GM23338 (cell line): Measurements from ENCODE around the gene ALOX5AP. TPM values are rescaled to one million over a fixed set of nuclear protein-coding genes. Genes with fewer than 3 reads are reported as not detected.

Source experiments
- ATAC-seq: fragments of 200-7000 bp; cut with Tn5 transposase; 3 replicates; pipeline ENCODE4 v1.9.1; 2020
- DNase-seq: peaks from one replicate; pipeline ENCODE4 v3.0.0-alpha.2; 2015; ENCODE audit warnings: low spot score
- H2AFZ ChIP-seq: fragments of 200-600 bp; sonication (generic); 2 replicates; pipeline ENCODE4 v1.8.0; 2016; ENCODE audit warnings: antibody characterized with exemption, mild to moderate bottlenecking, moderate library complexity
- H3F3A ChIP-seq: fragments of 200-600 bp; sonication (generic); replicated peaks from 2 replicates; pipeline ENCODE4 v1.8.0; 2017; ENCODE audit warnings: antibody characterized with exemption, mixed run types, low read depth
- H3K27ac ChIP-seq: fragments of 200-600 bp; sonication (generic); 2 replicates; pipeline ENCODE4 v1.6.1; 2016; ENCODE audit warnings: low read depth
- H3K27me3 ChIP-seq: fragments of 200-600 bp; sonication (generic); 2 replicates; pipeline ENCODE4 v1.8.0; 2016; ENCODE audit warnings: mild to moderate bottlenecking, mixed run types, moderate library complexity; ENCODE audit not compliant: insufficient read depth
- H3K36me3 ChIP-seq: fragments of 200-600 bp; sonication (generic); 2 replicates; pipeline ENCODE4 v1.8.0; 2016; ENCODE audit warnings: mild to moderate bottlenecking; ENCODE audit not compliant: insufficient read depth
- H3K4me1 ChIP-seq: fragments of 200-600 bp; sonication (generic); 2 replicates; pipeline ENCODE4 v1.8.0; 2016; ENCODE audit warnings: mild to moderate bottlenecking, moderate library complexity; ENCODE audit not compliant: insufficient read depth
- H3K4me2 ChIP-seq: fragments of 200-600 bp; sonication (generic); 2 replicates; pipeline ENCODE4 v1.7.1; 2017; ENCODE audit warnings: mixed run types
- H3K4me3 ChIP-seq: fragments of 200-600 bp; sonication (generic); 2 replicates; pipeline ENCODE4 v1.6.1; 2016; ENCODE audit warnings: mixed run types
- H3K79me2 ChIP-seq: fragments of 200-600 bp; sonication (generic); replicated peaks from 2 replicates; pipeline ENCODE4 v1.8.0; 2017; ENCODE audit warnings: mild to moderate bottlenecking; ENCODE audit not compliant: insufficient read depth
- H3K9me2 ChIP-seq: fragments of 200-600 bp; sonication (generic); 2 replicates; pipeline ENCODE4 v1.8.0; 2017; ENCODE audit not compliant: insufficient read depth
- H4K20me1 ChIP-seq: fragments of 200-600 bp; sonication (generic); replicated peaks from 2 replicates; pipeline ENCODE4 v1.8.0; 2017; ENCODE audit warnings: mild to moderate bottlenecking; ENCODE audit not compliant: insufficient read depth
- H3K27ac Mint-ChIP-seq: 2 replicates; pipeline ENCODE4 v1.8.0; 2020; ENCODE audit warnings: inconsistent platforms, mild to moderate bottlenecking, moderate library complexity, mixed read lengths
- H3K27me3 Mint-ChIP-seq: 3 replicates; pipeline ENCODE4 v1.8.0; 2022; ENCODE audit warnings: low read depth, mild to moderate bottlenecking, moderate library complexity, mixed read lengths, inconsistent platforms; ENCODE audit not compliant: insufficient read depth, poor library complexity
- H3K36me3 Mint-ChIP-seq: 3 replicates; pipeline ENCODE4 v1.8.0; 2021; ENCODE audit warnings: low read depth, mild to moderate bottlenecking, inconsistent platforms, moderate library complexity, mixed read lengths
- H3K4me1 Mint-ChIP-seq: 3 replicates; pipeline ENCODE4 v1.8.0; 2020; ENCODE audit warnings: mild to moderate bottlenecking, inconsistent platforms, mixed read lengths
- H3K4me3 Mint-ChIP-seq: 3 replicates; pipeline ENCODE4 v1.8.0; 2021; ENCODE audit warnings: moderate library complexity, mild to moderate bottlenecking, inconsistent platforms, mixed read lengths
- H3K9me3 Mint-ChIP-seq: 3 replicates; pipeline ENCODE4 v1.8.0; 2020; ENCODE audit warnings: moderate library complexity, mild to moderate bottlenecking, inconsistent platforms, mixed read lengths
- CREB1 ChIP-seq: fragments of 250-450 bp; sonication (Bioruptor Pico); IDR thresholded peaks from 2 replicates; pipeline ENCODE4 v1.5.0; 2020; ENCODE audit warnings: low read depth, mild to moderate bottlenecking, moderate library complexity
- EZH2phosphoT487 ChIP-seq: fragments of 200-600 bp; sonication (generic); IDR thresholded peaks from one replicate; pipeline ENCODE4 v1.8.1; 2018; ENCODE audit warnings: antibody characterized with exemption; ENCODE audit not compliant: unreplicated experiment
- REST ChIP-seq: IDR thresholded peaks from one replicate; pipeline ENCODE4 v1.6.1; 2018; ENCODE audit warnings: antibody characterized with exemption; ENCODE audit not compliant: unreplicated experiment
- ZNF114 ChIP-seq: fragments of 250-450 bp; sonication (Bioruptor Pico); IDR thresholded peaks from 2 replicates; pipeline ENCODE4 v1.5.0; 2020; ENCODE audit warnings: mild to moderate bottlenecking, moderate library complexity
- ZNF462 ChIP-seq: fragments of 250-450 bp; sonication (Bioruptor Pico); IDR thresholded peaks from 2 replicates; pipeline ENCODE4 v1.5.0; 2020; ENCODE audit warnings: mild to moderate bottlenecking, moderate library complexity
- polyA plus RNA-seq: library from polyadenylated mRNA; unstranded; fragments of >200 nt; fragmentation: Nextera tagmentation; extraction: Ambion mirVana; gene quantifications from 2 replicates; pipeline ENCODE4 v1.2.1, GENCODE V29; 2016
- total RNA-seq: library from RNA; depleted of rRNA; stranded (reverse); fragments of >200 nt; shearing (Covaris generic); gene quantifications from 2 replicates; pipeline ENCODE4 v1.2.3, GENCODE V29; 2014

ALOX5AP gene
- total and polyA plus RNA-seq, 2 experiments from 2014 or later, result 0.23 TPM; not detected in 1

- TF ChIP-seq ZNF462 (CRISPR knock-in tag) (no peak), ZNF114 (CRISPR knock-in tag) (no peak), REST (no peak)
Measured at GRCh38 chr13:30762643-30763042, 27.3 kb downstream of the ALOX5AP start (continued).

- DNase-seq (no peak), ATAC-seq (no peak)
- Histone ChIP-seq H3F3A (no peaks in the 10 kb centered on the region), H3K4me1 (no peaks in the 10 kb centered on the region), H3K27me3 (no peaks in the 10 kb centered on the region), H3K4me2 (no peak overlapping the region), H3K27ac (no peak overlapping the region), H3K79me2 (no peaks in the 10 kb centered on the region), H4K20me1 (no peaks in the 10 kb centered on the region), H3K9me2 (no peaks in the 10 kb centered on the region), H3K4me3 (no peak overlapping the region), H3K36me3 (no peaks in the 10 kb centered on the region), H2AFZ (no peak overlapping the region)
- Mint-ChIP-seq H3K27me3 (peaks cover 1% of the 10 kb centered on the region), H3K27ac (no peak overlapping the region), H3K36me3 (no peaks in the 10 kb centered on the region), H3K4me3 (no peak overlapping the region), H3K4me1 (peaks cover 7% of the 10 kb centered on the region; the same call in 2 of the 3 replicates), H3K9me3 (no peaks in the 10 kb centered on the region)
- no peak for TF ChIP-seq CREB1
- TF ChIP-seq ZNF462 (CRISPR knock-in tag), result no peak
- TF ChIP-seq EZH2phosphoT487, result no peak
- TF ChIP-seq ZNF114 (CRISPR knock-in tag), result no peak
Measured at GRCh38 chr13:30763786-30764413, 28.6 kb downstream of the ALOX5AP start.
